Esophagus muscularis mucosa (tissue), 4 donors: ENCODE measurements around the gene DPH2.

Experiments
- EP300 ChIP-seq: sonication (generic); formaldehyde crosslinking; IDR thresholded peaks from one replicate; pipeline ENCODE4 v1.6.1; 2017; ENCODE audit warnings: antibody characterized with exemption
- POLR2A ChIP-seq: fragments of 450-650 bp; IDR thresholded peaks from one replicate; pipeline ENCODE4 v1.6.1; 2017; ENCODE audit warnings: antibody characterized with exemption, moderate library complexity, mild to moderate bottlenecking, low read depth
- TF ChIP-seq, protein P1 (sequence below), 3 experiments: fragments of 200-600 bp in 2 of 3; fragments of 450-650 bp in 1 of 3; sonication (generic) in 2 of 3; IDR thresholded peaks; one replicate each; pipeline ENCODE4 v1.5.1; 2017 to 2019; ENCODE audit warnings: antibody characterized with exemption in 3 of 3, mild to moderate bottlenecking in 2 of 3, moderate library complexity in 1 of 3

DNA sequence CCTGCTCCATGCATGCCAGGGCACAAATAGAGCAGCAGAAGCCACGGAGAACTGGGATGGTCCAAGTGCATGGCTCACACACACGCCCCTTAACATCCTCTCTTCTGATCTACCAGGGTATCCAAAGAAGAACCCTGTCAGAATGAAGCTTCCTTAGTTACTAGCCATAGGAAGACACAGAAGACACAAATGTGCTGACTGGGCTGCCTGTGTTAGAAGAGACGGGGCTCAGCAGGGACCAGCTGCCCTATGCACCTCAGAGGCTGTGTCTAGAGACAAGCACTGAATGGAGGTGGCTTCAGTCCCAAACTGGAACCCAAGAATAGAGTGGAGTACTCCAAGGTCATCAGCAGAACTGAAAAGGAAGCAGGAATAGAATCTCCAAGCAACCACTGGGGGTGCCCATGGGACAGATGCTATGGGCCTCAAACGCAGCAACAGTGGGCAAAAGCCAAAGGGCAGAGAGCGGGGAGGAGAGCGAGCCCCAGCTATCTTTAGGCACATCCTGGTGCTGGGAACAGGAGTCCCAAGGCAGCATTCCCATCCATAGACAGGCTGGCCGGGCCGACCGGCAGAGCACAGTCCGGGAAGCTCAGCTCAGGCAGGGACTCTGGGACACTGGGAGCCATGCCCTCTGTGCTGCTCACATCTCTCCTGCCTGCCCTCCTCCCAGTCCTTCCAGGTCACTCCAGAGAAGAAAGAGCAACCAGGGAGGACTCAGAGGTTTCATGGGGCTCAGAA is 51.9 kb downstream of the DPH2 start:
- TF ChIP-seq POLR2A (no peak), EP300 (no peak)
- TF ChIP-seq, protein P1, sequence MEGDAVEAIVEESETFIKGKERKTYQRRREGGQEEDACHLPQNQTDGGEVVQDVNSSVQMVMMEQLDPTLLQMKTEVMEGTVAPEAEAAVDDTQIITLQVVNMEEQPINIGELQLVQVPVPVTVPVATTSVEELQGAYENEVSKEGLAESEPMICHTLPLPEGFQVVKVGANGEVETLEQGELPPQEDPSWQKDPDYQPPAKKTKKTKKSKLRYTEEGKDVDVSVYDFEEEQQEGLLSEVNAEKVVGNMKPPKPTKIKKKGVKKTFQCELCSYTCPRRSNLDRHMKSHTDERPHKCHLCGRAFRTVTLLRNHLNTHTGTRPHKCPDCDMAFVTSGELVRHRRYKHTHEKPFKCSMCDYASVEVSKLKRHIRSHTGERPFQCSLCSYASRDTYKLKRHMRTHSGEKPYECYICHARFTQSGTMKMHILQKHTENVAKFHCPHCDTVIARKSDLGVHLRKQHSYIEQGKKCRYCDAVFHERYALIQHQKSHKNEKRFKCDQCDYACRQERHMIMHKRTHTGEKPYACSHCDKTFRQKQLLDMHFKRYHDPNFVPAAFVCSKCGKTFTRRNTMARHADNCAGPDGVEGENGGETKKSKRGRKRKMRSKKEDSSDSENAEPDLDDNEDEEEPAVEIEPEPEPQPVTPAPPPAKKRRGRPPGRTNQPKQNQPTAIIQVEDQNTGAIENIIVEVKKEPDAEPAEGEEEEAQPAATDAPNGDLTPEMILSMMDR (IDR thresholded peaks at IDR 0.05): no peak
